Stimulated activated CD4-positive, alpha-beta T cell treated with anti-CD3 and anti-CD28 coated beads, Interleukin-4, amount 100 ng/mL, for 1 hour (primary cell): ENCODE results near the gene FZD2.
"Not testable (repeated sequence)": the region's sequence is repeated elsewhere in the genome, so short reads cannot be mapped to it uniquely, and the experiment has no call there.

Experiments used
- DNase-seq: peaks from one replicate; pipeline ENCODE4 v3.0.0-alpha.2; 2020

FZD2 gene

DNA sequence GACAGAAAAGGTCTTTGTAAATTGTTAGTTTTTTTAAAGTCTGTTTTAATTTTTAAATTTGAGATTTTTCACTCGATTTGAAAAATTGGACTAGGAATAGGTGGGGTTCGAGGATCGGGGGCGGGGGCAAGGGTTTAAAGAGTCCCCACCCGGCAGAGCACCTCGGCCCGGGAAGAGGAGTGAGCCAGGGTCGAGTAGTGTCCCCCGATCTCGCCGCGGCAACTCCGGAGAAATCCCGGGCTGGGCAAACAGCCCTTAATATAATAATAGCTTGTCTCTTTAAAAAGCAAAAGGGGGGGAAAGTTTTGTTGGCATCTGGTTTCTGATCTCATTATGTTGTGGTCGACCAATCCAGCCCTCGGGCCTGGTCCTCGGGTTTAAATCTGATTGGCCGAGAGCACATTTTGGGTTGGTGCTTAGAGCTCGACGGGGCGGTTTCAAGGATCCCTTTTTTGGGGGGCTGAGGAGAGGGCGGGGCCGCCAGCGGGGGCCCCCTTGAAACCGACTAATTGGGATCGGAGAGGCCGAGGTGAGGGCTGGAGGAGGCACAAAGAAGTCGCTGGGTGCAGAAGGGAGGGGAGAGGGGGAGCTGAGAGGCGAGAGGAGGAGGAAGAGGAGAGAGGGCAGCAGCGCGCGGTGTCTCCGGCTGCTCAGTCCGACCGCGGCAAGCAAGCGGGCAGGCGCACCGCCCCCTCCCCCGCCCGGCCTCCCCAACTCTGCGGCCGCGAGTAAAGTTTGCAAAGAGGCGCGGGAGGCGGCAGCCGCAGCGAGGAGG is at the start of gene FZD2:
Gene FZD2 (plus strand): TSS at position 653 of the 775 bp plus-strand sequence. CDS start 205 bp downstream, outside the sequence.
- peak; percentile 14 for DNase-seq

DNA sequence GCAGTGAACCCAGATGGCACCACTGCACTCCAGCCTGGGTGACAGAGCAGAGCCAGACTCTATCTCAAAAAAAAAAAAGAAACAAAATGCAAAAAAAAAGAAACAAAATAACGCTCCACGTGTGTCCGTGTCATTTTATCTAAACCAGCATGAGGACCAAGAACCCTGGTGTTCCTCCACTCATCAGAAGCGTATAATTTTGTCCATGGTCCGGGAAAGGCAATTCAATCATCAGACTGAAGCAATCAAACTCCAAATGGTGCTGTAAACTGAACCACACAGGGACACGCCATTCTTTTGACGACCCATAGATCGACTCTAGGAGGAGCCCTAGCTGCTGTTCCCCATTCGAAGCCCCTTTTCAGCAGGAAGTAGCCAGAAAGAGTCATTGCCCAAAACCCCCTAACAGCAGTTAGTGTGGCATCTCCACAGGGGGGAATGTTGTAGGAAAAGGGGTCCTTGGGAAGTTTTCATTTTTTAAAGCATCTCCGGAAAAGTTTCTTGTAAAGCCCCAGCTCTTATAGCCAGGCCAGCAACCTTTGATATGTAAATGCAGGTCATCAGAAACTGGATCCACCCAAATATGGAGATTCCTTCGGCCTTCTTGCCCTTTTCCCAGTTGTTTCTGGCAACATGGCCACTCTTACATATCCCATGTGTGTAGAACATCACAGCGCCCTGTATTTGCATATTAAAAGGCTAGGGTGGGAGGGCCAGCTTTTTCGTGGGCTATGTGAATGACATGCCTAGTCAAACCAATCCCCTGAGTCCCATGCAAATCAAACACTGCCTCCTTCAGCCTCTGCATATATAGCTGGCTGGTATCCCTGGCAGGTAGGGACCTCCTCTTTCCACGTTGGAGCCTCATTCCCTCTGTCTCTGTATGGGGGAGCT is 45.8 kb upstream of the FZD2 start:
- DNase-seq = not testable (repeated sequence)

DNA sequence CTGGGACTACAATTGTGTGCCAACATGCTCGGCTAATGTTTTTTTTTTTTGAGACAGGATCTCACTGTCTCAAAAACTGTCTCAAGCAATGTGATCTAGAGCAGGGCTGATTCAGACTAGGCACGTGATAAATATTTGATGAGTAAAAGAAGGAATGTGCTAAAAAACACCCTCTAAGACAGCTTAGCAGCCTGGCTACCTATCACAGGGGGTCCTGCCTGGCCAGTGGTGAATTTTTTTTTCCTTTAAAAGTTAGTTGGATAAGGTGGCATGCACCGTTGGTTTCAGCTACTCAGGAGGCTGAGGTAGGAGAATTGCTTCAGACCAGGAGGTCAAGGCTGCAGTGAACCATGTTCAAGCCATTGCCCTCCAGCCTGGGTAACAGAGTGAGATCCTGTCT is 39.3 kb upstream of the FZD2 start:
- no peak for DNase-seq

DNA sequence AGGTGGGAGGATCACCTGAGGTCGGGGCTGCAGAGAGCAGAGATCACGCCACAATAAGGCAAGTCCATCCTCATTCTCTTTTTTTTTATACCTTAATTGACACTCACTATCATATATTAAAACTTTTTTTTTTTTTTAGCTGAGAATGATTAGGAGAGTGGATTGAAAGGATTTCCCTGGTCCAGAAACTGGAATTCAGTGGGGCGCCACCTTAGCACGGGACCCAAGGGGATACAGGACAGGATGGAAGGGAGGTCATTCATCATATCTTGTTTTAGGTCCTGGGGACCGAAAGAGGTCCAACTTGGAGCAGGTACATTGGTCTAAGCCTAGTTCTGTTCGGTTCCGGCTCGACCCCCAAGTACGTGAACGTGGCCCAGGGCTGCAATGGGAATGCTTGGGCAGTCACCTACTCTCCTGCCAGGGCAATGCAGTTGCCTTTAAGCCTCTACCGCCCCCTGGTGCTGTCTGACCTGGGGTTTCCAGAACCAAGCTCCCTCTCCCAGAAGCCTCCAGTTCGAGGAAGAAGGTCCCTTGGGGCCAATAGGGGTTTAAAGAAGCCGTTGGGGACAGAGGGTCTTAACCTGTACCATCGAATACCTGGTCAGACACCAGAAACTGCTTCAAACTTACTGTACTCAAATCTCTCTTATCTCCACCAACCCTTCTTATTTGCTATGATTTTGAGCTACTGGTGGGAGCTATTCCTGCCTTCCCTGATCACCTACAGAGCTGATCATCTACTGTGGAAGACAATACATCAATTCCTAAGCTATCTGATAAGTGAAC is 34.2 kb upstream of the FZD2 start:
- peak; percentile 56 for DNase-seq

DNA sequence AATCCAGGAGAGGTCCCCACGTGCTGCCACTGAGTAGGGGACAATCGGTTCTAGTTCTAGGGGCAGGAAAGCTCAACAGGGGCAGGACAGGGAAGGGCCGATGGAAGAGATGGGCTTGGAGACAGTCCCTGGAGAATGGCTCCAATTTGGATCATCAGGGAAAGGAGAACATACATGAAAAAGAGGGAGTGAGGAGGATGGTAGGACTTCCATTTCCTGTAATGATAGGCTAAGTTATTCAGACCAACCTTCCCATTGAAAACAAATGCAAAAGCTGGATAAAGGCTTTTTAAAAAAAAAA is 33.7 kb upstream of the FZD2 start:
- no peak for DNase-seq

DNA sequence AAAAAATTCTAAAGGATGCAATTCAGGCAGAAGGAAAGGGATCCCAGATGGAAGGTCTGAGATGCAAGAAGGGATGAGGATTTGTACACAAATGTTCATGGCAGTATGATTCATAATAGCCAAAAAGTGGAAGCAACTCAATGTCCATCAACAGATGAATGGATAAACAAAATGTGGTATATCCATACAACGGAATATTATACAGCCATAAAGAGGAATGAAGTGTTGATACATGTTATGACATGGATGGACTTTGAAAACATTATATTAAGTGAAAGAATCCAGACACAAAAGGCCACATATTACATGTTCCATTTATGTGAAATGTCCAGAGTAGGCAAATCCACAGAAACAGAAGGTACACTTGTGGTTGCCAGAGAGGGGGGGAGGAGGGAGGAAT is 30.2 kb upstream of the FZD2 start:
- no peak for DNase-seq

DNA sequence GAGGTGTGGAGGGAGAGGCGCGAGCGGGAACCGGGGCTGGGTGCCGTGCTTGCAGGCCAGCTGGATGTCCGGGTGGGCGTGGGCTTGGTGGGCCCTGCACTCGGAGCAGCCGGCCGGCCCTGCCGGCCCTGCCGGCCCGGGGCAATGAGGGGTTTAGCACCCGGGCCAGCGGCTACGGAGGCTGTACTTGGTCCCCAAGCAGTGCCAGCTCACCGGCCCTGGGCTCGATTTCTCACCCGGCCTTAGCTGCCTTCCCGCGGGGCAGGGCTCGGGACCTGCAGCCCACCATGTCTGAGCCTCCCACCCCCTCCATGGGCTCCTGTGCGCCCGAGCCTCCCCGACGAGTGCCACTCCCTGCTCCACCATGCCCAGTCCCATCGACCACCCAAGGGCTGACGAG is 29.3 kb upstream of the FZD2 start:
- no peak for DNase-seq

DNA sequence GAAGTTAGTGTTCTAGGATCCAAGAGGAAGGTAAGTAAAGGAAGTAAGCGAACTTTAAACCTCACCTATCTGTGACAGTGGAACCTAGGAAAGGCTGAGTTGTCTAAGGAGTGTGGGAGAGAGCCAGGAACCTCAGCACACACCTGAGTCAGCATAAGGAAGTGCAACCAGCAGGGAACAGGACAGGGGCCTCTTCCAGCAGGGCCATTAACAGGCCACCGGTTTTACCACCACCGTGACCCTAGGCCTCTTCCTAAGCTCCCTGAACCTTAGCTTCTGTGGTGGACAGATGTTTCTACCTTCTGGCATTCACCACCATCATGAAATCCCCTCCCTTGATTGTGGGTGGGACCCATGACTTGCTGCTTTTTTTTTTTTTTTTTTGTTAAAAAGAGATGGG is 27.4 kb upstream of the FZD2 start:
- no peak for DNase-seq

DNA sequence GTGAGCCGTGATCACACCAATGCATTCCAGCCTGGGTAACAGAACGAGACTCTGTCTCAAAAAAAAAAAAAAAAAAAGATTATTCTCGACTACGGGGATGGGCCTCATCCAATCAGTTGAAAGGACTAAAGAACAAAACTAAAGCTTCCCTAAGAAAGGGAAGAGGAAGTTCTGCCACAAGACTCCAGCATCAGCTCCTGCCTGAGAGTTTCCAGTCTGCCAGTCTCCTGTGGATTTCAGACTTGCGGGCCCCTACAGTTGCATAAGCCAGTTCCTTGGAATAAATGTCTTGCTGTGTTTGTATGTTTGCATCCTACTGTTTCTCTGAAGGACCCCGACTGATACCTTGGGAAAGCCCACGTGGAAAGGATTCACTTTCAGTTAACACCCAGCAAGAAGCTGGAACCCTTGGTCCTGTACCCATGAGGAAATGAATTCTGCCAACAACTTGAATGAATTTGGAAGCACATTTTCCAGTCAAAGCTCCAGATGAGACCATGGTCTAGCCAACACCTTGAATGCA is 26.3 kb upstream of the FZD2 start:
- DNase-seq = no peak

DNA sequence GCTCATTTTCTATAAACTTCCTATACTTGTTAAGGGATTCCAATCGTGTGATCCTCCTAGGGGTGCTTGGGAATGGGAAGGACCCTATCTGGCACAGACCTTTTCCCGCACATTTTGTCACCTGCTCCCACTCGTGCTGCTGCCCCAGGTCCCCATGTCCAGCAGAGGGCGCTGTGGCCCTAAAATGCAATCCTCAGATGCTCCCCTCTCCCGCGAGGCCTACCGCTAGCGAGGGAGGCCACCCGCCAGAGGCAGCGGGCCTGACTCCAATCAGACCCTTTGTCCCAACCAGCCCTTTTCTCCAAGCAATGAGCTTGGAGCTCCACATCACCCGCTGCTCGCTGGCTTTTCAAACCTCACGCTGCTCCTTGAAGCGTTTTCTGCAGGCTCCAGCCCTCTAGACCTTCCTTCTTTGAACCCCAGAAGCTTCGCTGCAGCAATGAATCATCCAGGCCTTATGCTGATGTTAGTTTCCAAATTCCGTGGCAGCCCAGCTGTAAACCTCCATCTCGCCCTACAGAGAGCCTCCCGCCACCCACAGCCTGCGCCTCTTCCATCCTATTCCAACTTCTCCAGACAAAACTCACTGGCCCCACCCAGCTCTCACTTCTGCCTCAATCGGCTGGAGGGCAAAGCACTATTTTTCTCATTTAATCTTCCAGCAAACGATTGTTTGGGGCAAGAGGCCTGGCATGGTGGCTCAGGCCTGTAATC is 23.6 kb upstream of the FZD2 start:
- peak; percentile 88 for DNase-seq

DNA sequence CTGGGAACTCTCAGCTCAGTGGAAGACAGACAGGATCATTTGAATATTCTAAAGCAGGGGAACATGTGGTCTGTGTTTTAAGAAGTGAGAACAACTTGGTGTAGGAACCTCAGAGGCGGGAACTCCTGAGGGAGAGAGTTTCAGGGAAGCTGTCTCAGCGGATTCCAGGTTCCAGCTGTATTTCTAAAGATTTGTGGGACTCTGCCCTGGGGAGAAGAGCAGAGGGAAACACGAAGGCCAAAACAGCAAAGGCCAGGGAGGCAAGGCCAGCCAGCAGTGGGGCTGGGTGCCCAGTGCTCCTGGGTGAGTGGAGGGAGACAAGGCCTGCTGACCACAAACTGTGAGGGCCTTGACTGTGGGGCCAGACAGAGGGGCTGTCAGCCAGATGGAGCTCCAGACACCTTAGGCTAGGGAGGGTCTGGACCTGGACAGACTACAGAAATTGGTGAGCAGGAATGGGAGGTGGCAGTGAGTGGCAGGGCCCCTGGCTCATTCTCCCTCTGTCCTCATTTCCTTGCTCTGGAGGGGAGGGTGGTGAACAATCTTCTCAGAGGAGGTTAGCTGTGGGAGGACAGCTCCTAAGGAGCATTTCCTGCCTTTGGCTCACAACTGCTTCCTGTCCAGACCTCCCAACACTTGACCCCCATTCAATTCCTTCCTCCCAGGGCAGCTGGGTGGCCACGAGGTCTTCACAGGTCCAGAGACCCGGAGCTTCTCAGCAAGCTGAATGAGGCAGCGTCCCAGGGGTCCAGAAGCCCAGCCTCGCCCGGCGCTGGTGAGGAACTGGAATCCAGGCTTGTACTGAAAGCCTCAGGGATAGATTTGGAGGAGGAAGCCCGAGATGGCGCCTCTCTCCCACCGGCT is 21.0 kb upstream of the FZD2 start:
- DNase-seq = no peak

DNA sequence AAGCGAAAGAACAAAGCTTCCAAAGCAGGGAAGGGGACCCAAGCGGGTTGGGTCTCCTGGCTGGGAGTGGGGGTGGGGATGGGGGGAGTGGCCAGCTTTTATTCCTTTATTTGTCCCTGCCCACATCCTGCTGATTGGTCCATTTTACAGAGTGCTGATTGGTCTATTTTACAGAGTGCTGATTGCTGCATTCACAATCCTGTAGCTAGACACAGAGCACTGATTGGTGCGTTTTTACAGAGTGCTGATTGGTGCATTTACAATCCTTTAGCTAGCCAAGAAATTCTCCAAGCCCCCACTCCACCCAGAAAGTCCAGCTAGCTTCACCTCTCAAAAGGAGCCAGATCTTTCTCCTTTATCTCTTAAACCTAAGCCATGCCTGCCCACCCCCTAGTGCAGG is 19.4 kb upstream of the FZD2 start:
- not testable (repeated sequence) for DNase-seq

DNA sequence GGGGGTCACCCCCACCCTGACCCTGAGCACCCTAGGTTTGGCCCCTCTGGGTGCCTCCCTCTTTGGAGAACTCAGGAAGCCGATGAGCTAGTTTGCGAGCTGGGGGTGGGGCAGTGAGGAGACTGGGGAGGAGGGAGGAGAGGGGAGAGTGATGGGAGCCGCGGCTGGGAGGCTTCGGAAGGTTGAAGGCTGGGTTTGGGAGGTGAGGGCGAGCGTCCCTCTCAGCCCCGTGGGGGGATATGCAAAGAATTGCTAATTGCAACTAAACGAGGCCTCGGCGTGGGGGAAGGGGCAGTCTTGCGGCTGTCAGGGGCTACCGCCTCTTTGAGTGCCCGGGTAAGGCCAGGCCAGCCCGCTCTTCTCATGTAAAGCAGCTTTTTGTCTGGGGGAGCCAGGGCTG is 17.6 kb upstream of the FZD2 start:
- DNase-seq = no peak

DNA sequence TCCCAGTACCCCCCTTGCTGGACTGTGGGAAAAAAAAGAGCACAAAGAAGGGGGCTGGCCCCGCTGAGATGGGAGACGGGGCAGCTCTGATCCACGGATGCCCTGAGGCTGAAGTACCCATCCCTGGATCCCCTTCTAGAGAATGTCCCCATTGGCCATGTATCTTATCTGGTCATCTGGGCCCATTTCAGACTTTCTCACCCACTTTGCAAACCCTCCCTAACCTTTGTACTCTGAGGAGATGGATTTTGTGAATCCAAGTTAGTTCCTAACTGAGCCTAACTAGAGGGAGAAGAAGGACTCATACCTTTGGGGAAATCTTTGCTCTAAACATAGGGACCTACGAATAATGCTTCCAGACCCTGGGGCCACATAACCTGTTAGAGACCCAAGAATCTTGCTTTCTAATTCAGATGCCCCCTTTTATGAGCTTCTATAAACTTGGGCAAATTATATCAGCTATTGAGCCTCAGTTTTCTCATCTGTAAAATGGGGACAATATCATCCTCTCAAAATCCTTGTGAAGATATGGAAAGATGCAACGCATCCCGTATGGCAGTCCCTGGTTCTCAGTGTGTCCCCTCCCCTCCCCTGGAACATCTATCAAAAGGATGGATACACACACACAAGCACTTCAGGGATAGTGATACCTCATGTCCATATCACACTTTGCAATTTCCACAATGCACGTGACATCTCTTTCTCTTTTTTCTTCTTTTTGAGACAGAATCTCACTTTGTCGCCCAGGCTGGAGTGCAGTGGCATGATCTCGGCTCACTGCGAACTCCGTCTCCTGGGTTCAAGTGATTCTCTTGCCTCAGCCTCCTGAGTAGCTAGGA is 16.8 kb upstream of the FZD2 start:
- DNase-seq = no peak

DNA sequence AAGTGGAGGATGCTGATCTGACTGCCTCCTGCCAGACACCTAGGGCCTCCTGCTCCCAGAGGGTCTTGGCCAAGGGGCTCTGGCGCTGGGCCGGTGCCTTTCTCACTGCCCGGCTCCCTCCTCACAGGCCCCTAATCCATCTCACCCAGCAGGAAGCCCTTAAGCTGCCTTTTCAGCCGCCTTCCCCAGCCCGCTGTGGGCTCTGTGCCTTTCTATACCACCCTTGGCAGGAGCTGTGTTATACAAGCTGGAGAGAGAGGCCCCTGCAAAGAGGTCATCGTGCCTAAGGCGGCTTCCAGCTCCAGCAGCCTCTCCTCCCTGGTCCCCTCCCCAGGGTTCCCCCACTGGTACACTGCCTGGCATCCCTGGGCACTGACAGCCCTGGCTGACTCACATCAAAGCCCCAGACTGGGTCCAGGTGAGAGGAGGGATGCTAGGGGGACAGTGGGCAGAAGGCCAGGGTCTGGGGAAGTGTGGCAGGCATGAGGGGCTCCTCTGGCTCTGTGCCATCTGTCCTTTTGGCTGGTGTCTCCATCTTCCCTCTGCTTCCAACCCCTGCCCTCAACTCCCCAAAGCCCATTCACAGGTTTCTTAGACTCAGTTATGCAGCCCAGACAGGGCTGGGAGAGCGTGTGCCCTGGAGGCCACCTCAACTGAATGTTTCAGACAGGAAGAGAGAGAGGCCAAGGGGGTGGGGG is 15.3 kb upstream of the FZD2 start:
- no peak for DNase-seq

DNA sequence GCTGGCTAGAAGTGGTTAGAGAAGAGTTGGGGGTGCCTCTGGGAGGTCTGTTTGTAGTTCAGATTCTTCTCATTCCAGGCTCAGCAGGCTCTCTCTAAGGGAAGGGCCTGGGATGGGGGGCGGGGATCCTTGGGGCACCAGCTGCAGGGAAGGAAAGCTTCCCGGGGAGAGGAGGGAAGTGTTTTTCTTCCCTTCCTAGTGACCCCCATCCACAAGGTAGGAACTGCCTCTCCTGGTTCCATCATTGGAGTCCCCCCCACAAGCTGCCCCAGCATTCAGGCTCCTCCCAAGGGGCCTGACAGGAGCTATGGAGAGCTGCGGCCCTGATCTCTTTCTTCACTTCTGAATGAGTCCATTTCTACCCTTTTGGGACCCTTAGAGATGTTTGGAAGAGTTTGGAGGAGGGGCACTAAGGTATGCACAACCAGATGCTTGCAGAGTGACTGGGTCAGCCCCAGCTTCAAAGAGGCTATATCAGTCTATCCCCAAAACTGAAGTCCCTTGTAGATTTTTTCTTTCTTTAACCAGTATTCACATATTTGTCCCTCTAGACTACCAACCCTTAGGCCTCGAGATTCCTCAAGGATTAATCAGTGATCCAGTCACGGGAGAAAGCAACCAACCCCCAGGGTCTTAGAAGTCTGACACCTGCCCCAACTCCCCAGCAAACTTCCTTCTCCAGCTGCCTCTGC is 13.9 kb upstream of the FZD2 start:
- DNase-seq = no peak

DNA sequence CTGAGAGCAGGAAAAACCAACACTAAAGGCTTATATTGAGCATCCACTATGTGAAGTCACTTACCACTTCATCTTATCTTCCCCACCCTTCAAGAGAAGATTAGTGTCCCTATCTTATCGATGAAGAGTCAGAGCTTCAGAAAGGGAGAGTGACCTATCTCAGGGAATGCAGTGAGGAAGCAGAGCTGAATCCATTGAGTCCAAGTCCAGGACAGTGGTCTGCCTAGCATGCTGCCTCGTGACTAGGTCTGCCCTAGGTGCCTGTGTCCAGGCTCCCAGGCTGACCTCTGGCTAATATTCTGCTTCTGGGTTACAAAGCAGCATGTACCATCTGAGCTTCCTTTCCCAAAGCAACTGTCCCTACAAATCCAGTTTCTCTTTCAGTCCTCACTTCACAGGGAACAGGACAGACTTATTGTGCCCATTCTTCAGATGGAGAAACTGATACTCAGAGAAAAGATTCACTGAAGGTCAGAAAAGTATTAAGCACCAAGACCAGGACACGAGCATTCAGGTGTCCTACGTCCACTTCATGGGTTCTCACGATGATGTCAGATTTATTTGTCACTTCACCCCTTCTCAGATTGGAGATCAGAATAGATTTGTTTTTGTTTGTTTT is 13.3 kb upstream of the FZD2 start:
- DNase-seq = no peak

DNA sequence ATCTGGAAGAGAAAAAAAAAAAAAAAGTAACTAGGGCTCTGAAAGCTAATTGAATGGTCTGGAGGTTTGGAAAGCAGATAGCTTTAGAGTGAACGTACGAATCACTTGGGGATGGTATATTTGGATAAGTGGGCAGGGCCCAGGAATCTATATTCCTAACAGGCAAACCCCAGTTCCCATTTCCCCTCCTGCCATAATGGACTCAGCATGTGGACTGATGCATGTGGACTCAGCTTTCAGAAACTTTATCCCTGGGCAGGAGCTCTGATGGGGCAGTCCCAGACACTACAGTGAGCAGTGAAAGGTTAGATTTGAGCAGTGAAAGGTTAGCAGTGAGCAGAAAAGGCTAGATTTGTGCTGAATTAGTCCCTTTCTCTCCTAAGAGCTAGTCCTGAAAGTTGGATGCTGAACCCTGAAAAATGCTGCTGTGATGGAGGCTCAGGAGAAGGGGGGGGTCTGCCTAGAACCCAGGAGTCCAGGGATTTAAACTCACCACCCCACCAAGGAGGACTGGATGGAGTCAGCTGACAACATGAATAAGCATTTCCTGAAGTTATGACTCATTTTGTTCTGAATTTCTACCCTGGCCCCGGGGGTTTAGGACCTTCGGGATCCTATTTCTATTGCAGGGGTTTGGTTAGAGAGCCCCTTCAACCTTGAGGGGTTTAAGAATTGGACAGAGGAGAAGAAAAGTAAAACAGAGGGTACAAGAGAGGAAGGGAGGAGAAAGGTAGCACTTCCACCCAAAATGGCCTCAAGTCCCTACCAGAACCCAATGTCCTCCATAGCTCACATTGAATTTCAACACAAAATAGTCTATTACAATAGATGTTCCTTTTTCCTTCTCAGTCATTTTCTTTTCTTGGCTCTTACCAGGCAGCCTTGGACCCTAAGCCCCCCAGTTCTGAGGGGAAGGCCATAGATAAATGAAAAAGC is 10.3 kb upstream of the FZD2 start:
- no peak for DNase-seq
